AG10803 (cell line): Measurements from ENCODE around the gene HSPA12A.
A peak's percentile ranks its signal among the peaks of the same experiment; 100 is the strongest.

Source experiments
- DNase-seq: peaks from one replicate; pipeline ENCODE4 v3.0.0; 2010; ENCODE audit warnings: low read depth
- H3K4me3 ChIP-seq: 2 replicates; pipeline ENCODE4 v1.5.1; 2011; ENCODE audit warnings: mild to moderate bottlenecking, low read length, control low read depth
- TF ChIP-seq, protein P1 (sequence below): conservative IDR thresholded peaks from 2 replicates; pipeline ENCODE4 v1.5.1; 2011; ENCODE audit warnings: mild to moderate bottlenecking, low read length, control low read depth, inconsistent platforms

The HSPA12A gene

DNA sequence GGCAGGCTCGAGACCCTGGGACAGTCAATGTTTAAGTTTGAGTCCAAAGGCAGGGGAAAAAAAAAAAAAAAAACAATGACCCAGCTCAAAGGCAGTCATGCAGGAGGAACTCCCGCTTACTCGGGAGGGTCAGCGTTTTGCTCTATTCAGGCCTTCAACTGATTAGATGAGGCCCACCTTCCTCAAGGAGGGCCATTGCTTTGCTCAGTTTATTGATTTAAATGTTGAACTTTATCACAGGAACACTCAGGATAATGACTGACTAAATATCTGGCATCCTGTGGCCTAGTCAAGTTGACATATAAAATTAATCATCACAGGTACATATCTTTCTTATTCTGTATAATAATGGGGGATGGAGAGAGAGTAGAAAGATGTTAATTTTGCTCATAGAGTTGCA, 52.6 kb downstream of the HSPA12A start:
- TF ChIP-seq, protein P1, sequence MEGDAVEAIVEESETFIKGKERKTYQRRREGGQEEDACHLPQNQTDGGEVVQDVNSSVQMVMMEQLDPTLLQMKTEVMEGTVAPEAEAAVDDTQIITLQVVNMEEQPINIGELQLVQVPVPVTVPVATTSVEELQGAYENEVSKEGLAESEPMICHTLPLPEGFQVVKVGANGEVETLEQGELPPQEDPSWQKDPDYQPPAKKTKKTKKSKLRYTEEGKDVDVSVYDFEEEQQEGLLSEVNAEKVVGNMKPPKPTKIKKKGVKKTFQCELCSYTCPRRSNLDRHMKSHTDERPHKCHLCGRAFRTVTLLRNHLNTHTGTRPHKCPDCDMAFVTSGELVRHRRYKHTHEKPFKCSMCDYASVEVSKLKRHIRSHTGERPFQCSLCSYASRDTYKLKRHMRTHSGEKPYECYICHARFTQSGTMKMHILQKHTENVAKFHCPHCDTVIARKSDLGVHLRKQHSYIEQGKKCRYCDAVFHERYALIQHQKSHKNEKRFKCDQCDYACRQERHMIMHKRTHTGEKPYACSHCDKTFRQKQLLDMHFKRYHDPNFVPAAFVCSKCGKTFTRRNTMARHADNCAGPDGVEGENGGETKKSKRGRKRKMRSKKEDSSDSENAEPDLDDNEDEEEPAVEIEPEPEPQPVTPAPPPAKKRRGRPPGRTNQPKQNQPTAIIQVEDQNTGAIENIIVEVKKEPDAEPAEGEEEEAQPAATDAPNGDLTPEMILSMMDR, result no peak
- H3K4me3 ChIP-seq, result no peak overlapping the region
- DNase-seq, result no peak

DNA sequence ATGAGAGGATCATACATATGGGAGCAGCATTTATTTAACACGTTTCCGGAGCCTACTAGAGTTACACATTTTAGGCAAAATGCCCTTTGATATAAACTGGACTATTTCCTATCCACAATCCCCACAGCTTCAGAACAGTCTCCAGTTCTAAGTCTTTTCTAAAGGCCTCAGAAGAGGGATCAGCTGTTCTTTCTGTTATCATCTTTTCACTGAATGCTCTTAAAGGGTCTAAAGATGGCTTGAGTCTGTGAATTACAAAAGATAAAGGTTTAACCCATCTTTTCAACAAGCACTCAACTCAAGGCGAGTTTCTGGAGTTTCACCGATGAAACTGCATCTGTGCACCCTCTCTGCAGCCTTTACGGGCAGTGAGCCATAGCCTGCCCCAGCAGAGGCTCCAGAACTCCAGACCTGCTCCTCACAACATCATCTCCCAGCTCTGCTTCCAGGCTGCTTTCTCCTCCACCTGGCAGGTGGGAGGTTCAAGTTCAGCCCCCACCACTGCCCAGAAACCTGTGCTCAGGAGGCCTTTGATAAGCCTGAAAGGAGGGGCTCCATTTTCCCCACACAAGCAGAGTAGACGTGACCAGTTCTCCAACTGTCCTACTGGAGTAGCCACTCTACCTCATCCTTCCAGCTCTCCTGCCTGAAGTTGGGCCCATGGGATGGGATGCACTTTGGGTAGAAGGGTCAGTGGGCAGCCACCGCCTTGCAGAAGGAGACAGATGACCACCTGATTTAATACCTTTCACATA, 53.4 kb downstream of the HSPA12A start:
- H3K4me3 ChIP-seq, result no peak overlapping the region
- TF ChIP-seq, protein P1, result no peak
- no peak for DNase-seq

DNA sequence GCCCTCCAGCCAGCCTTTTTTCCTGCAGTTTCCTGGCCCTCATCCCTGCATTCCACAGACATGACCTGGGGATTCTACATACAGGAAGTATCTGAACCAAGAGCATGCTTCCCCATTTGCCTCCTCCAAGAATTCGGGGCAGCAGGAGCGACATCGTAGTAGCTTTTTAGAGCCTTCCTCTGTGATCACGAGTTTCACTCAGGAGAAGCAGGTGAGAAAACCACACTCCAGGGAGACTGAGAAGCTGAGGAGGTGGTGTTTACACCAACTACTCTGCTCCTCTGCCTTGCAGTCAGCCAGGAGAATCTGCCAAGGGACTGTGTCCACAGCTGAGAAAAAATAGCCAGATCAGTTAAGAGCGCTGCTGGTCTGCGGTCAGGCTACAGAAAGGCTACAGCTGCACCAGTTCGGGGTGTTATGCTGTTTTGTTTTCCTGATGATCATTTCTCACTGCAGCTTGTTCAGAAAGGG, 54.1 kb downstream of the HSPA12A start:
- TF ChIP-seq, protein P1, result no peak
- H3K4me3 ChIP-seq, result peak overlapping the region; percentile 23
- DNase-seq, result peak; percentile 52

DNA sequence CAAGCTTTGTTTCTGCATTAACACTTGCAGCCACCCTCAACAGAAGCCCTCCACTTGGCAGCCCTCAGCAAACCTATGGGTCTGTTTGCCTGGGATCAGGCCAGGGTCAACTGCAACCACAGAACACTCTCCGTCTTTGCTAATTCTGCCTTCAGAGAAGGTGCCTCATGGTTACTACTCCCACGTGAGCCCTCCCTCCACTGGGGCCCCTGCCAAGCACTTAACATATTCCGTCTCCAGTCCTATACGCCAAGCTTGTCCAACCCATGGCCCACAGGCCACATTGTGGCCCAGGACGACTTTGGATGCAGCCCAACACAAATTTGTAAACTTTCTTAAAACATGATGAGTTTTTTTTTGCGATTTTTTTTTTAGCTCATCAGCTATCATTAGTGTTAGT, 54.7 kb downstream of the HSPA12A start:
- TF ChIP-seq, protein P1, result no peak
- H3K4me3 ChIP-seq, result no peak overlapping the region
- no peak for DNase-seq

DNA sequence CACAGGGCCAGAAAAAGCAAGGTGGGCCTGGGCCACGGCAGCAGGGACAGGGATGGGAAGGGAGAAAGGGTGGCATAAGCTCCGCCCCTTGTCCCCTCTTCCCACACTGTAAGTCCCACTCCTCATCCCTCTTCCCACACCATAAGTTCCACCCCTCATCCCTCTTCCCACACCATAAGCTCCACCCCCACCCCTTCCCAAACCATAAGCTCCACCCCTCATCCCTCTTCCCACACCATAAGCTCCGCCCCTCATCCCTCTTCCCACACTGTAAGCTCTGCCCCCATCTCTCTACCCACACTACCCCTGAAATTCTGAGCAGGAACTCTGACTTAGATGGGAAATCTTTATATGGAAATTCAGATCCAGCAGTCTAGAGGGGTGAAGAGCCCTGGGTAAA, 55.7 kb downstream of the HSPA12A start:
- TF ChIP-seq, protein P1, result no peak
- DNase-seq, result no peak
- no peak overlapping the region for H3K4me3 ChIP-seq

DNA sequence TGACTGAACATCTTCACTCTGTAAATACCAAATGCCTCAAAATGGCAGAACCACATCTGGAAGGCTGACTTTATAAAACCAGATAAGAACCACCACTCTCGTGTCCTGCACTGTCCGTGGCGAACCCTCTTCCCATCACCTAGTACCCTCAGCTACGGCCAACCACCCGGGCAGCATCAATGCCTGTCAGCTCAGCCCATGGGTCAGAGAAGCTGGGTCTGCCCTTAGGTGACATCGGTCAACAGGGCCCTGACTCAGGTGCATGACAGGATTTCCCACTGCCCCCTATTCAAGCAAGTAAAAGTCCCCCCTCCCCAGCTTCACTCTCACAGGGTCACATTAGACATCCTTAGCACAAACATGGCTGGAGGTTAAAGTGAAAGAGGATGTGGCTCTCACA, 56.6 kb downstream of the HSPA12A start:
- TF ChIP-seq, protein P1, result no peak
- no peak overlapping the region for H3K4me3 ChIP-seq
- no peak for DNase-seq

DNA sequence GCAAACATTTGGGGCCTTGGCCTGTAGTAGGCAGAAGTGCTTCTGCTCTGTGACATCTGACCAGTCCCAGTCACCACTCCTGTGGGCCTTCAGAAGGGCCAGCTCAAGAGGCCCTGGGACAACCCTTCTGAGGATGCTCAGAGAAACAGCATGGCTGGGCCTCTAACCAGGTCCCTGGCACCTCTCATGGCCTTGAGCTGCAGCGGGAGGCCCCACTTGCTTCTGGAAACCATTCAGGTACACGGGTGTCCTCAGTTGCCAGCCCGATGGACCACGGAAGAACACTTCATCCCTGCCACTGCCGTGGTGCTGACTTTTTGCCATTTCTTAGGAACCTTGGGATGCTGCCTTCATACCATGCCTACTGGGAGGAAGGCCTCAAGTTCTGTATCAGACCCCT, 57.6 kb downstream of the HSPA12A start:
- DNase-seq, result no peak
- TF ChIP-seq, protein P1, result no peak
- H3K4me3 ChIP-seq, result no peak overlapping the region
